ENCODE measurements around the gene RAD51B. TPM values are rescaled to one million over a fixed set of nuclear protein-coding genes. Genes with fewer than 3 reads are reported as not detected.
A peak's percentile ranks its signal among the peaks of the same experiment; 100 is the strongest.

The RAD51B gene
- total RNA-seq, 6 experiments from 2014 or later, result 2.7 to 5.8 (median 4.3) TPM

GRCh38 chr14:68210729-68211299, 391.2 kb downstream of the RAD51B start:
- Histone ChIP-seq H3K9me3 (no peaks in the 10 kb centered on the region), H3K36me3 (no peaks in the 10 kb centered on the region), H3K4me1 (peaks cover 0 to 24% (median 4%) of the 10 kb centered on the region in 4 donors), H3K4me3 (peak overlapping the region in 2 of 3 donors; percentile 10 to 20), H3K27me3 (no peaks in the 10 kb centered on the region), H3K27ac (peak overlapping the region; percentile 55 to 85 (median 63))
- intact Hi-C loops (cut with DNase I), result no loop called here
- ATAC-seq, result peak; percentile 70 to 84 (median 73)
- TF ChIP-seq POLR2A (IDR thresholded peaks at IDR 0.05) (no peak), CTCF (IDR thresholded peaks at IDR 0.05) (no peak)
- no peak for DNase-seq
- WGBS (ENCODE audit: insufficient coverage, low coverage, low lambda C conversion rate, missing lambda C conversion rate), result 3% methylated on average over 5 of the region's 5 CpGs

GRCh38 chr14:68211421-68211820, 391.8 kb downstream of the RAD51B start:
- H3K4me3 ChIP-seq, result no peak overlapping the region
- no peaks in the 10 kb centered on the region for H3K27me3 ChIP-seq
- ATAC-seq, result no peak
- peak overlapping the region; percentile 55 to 85 (median 63) for H3K27ac ChIP-seq
- WGBS (ENCODE audit: insufficient coverage, low coverage, low lambda C conversion rate, missing lambda C conversion rate), result 74% methylated on average over 2 of the region's 2 CpGs
- intact Hi-C loops (cut with DNase I), result no loop called here
- DNase-seq, result no peak
- TF ChIP-seq POLR2A (IDR thresholded peaks at IDR 0.05), result no peak
- no peak for TF ChIP-seq CTCF (IDR thresholded peaks at IDR 0.05)
- no peaks in the 10 kb centered on the region for H3K9me3 ChIP-seq
- H3K4me1 ChIP-seq, result peaks cover 0 to 24% (median 4%) of the 10 kb centered on the region in 4 donors
- H3K36me3 ChIP-seq, result no peaks in the 10 kb centered on the region

DNA sequence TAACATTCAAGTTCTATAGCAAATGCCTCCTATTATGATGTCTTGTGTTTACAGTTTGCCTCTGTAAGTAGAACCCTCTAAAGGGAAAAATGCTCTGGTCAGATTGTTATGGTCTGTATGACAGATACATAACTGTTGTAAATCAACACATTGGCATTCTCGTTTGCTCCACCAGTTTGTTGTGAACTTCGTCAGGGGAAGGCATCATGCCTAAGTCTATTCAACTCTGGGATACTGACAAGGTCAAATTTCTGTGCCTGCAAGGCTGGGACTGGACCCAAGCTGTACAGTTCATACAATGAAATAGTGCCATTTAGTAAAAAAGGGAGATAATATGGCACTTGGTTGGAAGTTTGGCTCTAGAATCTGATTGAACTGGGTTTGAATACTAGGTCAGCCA, 392.3 kb downstream of the RAD51B start:
- intact Hi-C loops (cut with DNase I), result no loop called here
- Histone ChIP-seq H3K4me1 (peaks cover 0 to 24% (median 4%) of the 10 kb centered on the region in 4 donors), H3K36me3 (no peaks in the 10 kb centered on the region), H3K9me3 (no peaks in the 10 kb centered on the region), H3K27me3 (no peaks in the 10 kb centered on the region), H3K4me3 (no peak overlapping the region), H3K27ac (no peak overlapping the region)
- DNase-seq (no peak), ATAC-seq (peak in 2 of 4 donors; percentile 19 to 69)
- TF ChIP-seq POLR2A (IDR thresholded peaks at IDR 0.05), result no peak
- no peak for TF ChIP-seq CTCF (IDR thresholded peaks at IDR 0.05)
- WGBS (ENCODE audit: insufficient coverage, low coverage, low lambda C conversion rate, missing lambda C conversion rate), result 19% methylated on average over 2 of the region's 2 CpGs

GRCh38 chr14:68212361-68212760, 392.8 kb downstream of the RAD51B start:
- intact Hi-C loops (cut with DNase I), result no loop called here
- peaks cover 0 to 24% (median 4%) of the 10 kb centered on the region in 4 donors for H3K4me1 ChIP-seq
- no peak for DNase-seq
- H3K27me3 ChIP-seq, result no peaks in the 10 kb centered on the region
- H3K9me3 ChIP-seq, result no peaks in the 10 kb centered on the region
- TF ChIP-seq CTCF (IDR thresholded peaks at IDR 0.05) (no peak), POLR2A (IDR thresholded peaks at IDR 0.05) (no peak)
- H3K36me3 ChIP-seq, result no peaks in the 10 kb centered on the region
- no peak overlapping the region for H3K27ac ChIP-seq
- H3K4me3 ChIP-seq, result no peak overlapping the region
- ATAC-seq, result no peak
